T-helper 17 cell (primary cell): ENCODE results near the gene KRTAP5-7. TPM values are rescaled to one million over a fixed set of nuclear protein-coding genes. Genes with fewer than 3 reads are reported as not detected.
A peak's percentile ranks its signal among the peaks of the same experiment; 100 is the strongest.
"Not testable (repeated sequence)": the region's sequence is repeated elsewhere in the genome, so short reads cannot be mapped to it uniquely, and the experiment has no call there.

ENCODE experiments used
- ATAC-seq: fragments of 150-1000 bp; cut with Tn5 transposase; 2 replicates; pipeline ENCODE4 v1.10.0; 2021; ENCODE audit warnings: mild to moderate bottlenecking, moderate library complexity
- DNase-seq, 3 donors: peaks; one replicate each; pipeline versions ENCODE4 v3.0.0 to v3.0.0-alpha.2; 2020 to 2021
- H3K9me3 ChIP-seq: one replicate; pipeline ENCODE4 v1.7.0; 2013; ENCODE audit warnings: low read length, mild to moderate bottlenecking; ENCODE audit not compliant: control insufficient read depth, poor library complexity, severe bottlenecking
- H3K27ac Mint-ChIP-seq: one replicate; pipeline ENCODE4 v1.8.0; 2022; ENCODE audit warnings: mild to moderate bottlenecking, moderate library complexity, mixed read lengths
- H3K27me3 Mint-ChIP-seq: one replicate; pipeline ENCODE4 v1.8.0; 2022; ENCODE audit warnings: mixed read lengths
- H3K36me3 Mint-ChIP-seq: one replicate; pipeline ENCODE4 v1.8.0; 2022; ENCODE audit warnings: low read depth, mixed read lengths
- H3K4me1 Mint-ChIP-seq: one replicate; pipeline ENCODE4 v1.8.0; 2022; ENCODE audit warnings: mild to moderate bottlenecking, mixed read lengths
- H3K4me3 Mint-ChIP-seq: one replicate; pipeline ENCODE4 v1.8.0; 2022; ENCODE audit warnings: mild to moderate bottlenecking, moderate library complexity, mixed read lengths
- total RNA-seq, 4 donors: library from RNA in 2 of 4; stranded (reverse) in 2 of 4; gene quantifications; one replicate each; pipeline ENCODE4 v1.2.3 and lab custom pipeline; 2022 to 2026

The KRTAP5-7 gene
- total RNA-seq, 2 donors from 2014 or later = not detected

DNA sequence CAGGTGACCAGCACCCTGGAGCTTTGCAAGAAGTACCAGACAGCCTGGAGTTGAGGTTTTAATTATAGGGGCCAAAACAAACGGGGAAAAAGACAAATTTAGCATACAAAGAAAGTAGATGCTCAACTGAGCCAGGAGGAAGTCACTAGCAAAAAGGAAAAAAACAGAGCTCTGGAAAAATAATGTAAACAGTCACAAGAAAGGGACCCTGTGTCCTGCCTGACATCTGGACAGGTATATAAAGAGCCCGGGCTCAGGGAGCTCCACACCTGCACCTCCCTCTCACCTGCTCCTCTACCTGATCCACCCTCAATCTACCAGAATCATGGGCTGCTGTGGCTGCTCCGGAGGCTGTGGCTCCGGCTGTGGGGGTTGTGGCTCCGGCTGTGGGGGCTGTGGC is 38.2 kb downstream of the KRTAP5-7 start, which contains the start of gene KRTAP5-10:
TSS of gene KRTAP5-10 (plus strand) at position 301 of the 400 bp plus-strand sequence. CDS start at position 326, 25 bp downstream.
- H3K36me3 Mint-ChIP-seq = peaks cover 16% of the 10 kb centered on the region
- no peaks in the 10 kb centered on the region for H3K9me3 ChIP-seq
- no peak within 1 kb of the TSS for H3K27ac Mint-ChIP-seq
- DNase-seq = no peak
- no peak for ATAC-seq
- no peak within 1 kb of the TSS for H3K4me3 Mint-ChIP-seq
- H3K27me3 Mint-ChIP-seq = peaks cover 65% of the 10 kb centered on the region
- H3K4me1 Mint-ChIP-seq = peaks cover 10% of the 10 kb centered on the region

DNA sequence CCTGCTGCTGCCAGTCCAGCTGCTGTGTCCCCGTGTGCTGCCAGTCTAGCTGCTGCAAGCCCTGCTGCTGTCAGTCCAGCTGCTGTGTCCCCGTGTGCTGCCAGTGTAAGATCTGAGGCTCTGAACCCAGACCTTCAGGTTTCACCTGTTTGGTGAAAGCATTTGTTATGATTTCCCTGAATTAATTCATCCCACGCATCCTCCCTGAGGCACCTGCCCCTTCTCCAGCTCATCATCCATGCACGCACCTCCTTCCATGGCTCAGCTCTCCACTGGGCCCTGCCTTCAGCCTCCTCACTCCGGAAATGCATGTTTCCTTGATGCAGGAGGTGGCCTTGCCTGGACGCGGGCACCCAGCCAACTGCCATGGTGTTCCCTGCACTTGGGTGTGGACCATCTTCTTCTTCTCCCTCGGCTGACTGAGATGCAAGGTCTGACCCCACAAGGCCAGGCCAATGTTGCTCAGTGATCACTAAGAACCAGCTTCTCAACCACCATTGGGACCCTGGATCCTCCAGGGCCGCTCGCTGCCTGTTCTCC is 39.1 kb downstream of the KRTAP5-7 start:
- H3K4me1 Mint-ChIP-seq = peaks cover 10% of the 10 kb centered on the region
- no peaks in the 10 kb centered on the region for H3K9me3 ChIP-seq
- H3K27ac Mint-ChIP-seq = no peak overlapping the region
- peaks cover 17% of the 10 kb centered on the region for H3K36me3 Mint-ChIP-seq
- no peak for DNase-seq
- H3K27me3 Mint-ChIP-seq = peaks cover 64% of the 10 kb centered on the region
- H3K4me3 Mint-ChIP-seq = no peak overlapping the region
- no peak for ATAC-seq

DNA sequence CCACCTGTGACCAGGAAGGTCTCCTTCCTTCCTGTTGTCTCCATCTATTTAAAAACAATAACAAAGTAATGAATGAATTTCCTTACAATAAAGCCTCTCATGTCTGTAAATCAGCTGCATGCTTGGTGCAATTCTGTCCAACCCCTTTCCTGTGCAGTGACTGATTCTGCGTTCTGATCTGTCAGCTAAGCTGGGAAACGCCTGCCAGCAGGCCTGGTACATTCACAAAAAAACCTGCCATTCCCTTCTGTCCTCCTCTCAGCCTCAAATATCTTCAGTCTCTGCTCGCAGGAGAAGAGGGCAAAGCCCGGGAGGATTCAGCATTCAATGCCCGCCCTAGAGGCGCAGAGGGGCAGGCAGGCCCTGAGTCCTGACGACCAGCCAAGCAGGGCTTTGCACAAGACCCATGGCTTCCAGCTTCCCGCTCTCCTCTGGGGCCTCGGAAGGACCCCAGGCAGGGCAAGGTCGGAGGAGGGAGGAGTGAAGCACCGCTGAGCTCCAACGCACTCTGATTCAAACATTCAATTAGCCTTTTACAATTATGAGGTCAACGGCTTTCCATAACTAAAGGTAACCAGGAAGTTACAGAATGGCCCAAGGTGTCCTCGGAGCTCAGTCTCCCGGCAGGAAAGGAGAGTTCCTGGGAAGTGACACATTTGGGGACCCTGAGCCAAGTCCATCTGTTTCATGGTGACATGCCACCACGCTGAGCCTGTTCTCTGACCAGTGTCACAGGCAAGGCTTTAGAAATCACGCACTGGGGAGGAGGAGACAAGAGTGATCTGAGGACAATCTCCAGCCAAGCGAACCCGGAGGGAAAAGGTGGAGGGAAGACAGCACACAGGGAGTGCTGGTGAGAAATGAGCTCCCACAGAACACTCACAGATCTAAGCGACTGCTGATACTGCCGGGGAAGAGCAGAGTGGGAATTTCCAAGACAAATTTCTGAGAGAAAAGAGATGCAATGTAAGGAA is 39.8 kb downstream of the KRTAP5-7 start:
- H3K27me3 Mint-ChIP-seq = peaks cover 57% of the 10 kb centered on the region
- peak overlapping the region; percentile 16 for H3K27ac Mint-ChIP-seq
- not testable (repeated sequence) for H3K9me3 ChIP-seq, H3K4me3 Mint-ChIP-seq, ATAC-seq, DNase-seq
- peaks cover 10% of the 10 kb centered on the region for H3K4me1 Mint-ChIP-seq
- H3K36me3 Mint-ChIP-seq = peaks cover 12% of the 10 kb centered on the region

DNA sequence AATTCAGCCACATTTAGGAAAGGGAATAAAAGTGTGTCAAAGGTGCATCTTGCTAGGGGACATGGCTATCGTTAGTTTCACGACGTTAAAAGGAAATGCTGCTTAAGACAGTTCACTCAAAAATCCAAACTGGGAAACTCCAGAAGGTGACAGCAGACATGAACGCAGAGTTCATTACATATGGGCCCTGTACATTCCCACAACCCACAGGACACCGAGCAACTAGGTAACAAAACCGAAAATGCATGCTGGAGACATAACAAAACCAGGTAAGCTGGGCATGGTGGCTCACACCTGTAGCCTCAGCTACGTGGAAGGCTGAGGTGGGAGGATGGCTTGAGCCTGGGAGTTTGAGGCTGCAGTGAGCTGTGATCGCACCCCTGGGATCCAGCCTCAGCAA is 40.6 kb downstream of the KRTAP5-7 start:
- H3K4me3 Mint-ChIP-seq, DNase-seq, ATAC-seq, H3K27ac Mint-ChIP-seq, H3K9me3 ChIP-seq: not testable (repeated sequence)
- H3K36me3 Mint-ChIP-seq = peaks cover 13% of the 10 kb centered on the region
- peaks cover 10% of the 10 kb centered on the region for H3K4me1 Mint-ChIP-seq
- peaks cover 57% of the 10 kb centered on the region for H3K27me3 Mint-ChIP-seq

DNA sequence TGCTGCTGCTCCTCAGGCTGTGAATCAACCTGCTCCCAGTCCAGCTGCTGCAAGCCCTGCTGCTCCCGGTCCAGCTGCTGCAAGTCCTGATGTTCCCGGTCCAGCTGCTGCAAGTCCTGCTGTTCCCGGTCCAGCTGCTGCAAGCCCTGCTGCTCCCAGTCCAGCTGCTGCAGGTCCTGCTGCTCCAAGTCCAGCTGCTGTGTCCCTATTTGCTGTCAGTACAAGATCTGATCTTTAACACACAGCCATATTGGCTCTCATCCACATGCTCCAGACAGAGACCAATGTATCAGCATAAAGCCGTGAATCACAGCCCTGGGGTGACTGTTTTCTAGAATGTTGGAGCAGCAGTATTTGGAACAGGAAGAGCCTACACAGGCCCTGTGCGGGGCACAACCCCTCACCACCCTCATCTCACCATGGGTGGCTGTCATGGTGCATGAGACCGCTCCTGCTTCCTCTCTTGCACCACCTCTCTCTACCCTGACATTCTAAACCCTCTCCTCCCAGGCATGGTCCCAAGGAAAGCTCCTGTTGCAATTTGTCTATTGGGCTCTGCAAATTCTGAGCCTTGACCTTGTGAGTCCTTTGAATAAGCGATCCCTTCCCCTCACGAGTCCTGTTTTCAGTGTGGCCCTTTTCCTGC is 41.8 kb downstream of the KRTAP5-7 start:
- DNase-seq (no peak), ATAC-seq (no peak)
- Mint-ChIP-seq H3K4me1 (peaks cover 2% of the 10 kb centered on the region), H3K4me3 (no peak overlapping the region), H3K27me3 (peaks cover 57% of the 10 kb centered on the region), H3K36me3 (peaks cover 8% of the 10 kb centered on the region), H3K27ac (no peak overlapping the region)
- H3K9me3 ChIP-seq = no peaks in the 10 kb centered on the region

DNA sequence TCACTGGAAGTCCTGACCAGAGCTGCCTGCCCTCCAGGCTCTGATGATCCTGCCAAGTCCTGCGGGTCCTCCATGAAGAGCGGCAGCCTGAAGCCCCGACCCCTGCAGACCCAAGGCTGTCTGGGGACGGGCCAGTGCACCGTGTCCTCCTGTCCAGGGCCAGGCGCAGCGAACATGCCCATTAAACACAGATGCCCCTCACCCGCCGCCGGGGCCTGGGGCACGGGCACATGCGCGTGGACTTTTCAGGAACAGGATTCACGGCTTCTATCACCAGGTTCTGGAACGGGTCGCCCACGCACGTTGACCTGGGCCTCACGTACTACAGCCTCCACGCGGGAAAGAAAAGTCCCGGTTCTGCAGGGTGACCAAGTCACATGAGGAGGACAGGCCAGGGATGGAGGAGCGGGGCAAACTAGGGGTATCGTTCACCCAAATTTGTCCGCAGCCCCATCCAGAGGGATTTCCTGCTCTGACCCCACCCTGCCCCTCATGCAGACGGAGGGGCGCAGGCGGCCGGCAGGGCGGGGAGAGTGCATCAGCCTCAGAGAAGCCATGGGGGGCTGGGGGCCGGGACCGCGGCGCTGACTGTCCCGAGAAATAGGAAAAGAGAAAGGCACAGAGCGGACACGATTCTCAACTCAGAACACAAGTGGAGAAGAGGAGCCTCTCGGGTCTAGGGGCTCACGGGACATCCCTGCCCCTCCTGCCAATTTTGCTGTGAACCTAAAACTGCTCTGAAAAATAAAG is 44.2 kb downstream of the KRTAP5-7 start:
- not testable (repeated sequence) for ATAC-seq

DNA sequence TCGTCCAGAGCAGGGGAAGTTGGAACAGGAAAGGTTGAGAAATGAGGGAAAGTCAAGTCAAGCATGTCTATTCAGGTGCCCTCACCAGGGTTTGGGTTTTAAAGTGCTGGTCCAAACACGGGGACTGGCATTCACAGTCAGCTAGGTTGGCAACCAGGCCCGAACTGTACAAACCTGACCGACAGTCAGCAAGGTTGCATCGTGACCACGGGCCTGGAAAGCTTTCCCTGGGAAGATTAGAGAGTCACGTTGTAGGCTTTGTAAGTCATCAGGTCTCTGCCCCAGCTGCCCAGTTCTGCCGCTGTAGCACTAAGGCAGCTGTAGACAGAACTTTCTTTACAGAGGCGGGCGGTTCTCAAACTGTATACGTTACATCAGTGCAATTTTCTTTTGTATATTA is 45.7 kb downstream of the KRTAP5-7 start:
- H3K27ac Mint-ChIP-seq = no peak overlapping the region
- no peaks in the 10 kb centered on the region for H3K4me1 Mint-ChIP-seq
- H3K27me3 Mint-ChIP-seq = peaks cover 36% of the 10 kb centered on the region
- ATAC-seq (no peak), DNase-seq (no peak)
- H3K9me3 ChIP-seq = no peaks in the 10 kb centered on the region
- H3K36me3 Mint-ChIP-seq = peaks cover 5% of the 10 kb centered on the region
- no peak overlapping the region for H3K4me3 Mint-ChIP-seq

More for the DNA sequence above, 44.2 kb downstream of the KRTAP5-7 start:
- H3K4me3 Mint-ChIP-seq, H3K27ac Mint-ChIP-seq, H3K4me1 Mint-ChIP-seq, DNase-seq, H3K9me3 ChIP-seq, H3K36me3 Mint-ChIP-seq: not testable (repeated sequence)
- peaks cover 50% of the 10 kb centered on the region for H3K27me3 Mint-ChIP-seq

DNA sequence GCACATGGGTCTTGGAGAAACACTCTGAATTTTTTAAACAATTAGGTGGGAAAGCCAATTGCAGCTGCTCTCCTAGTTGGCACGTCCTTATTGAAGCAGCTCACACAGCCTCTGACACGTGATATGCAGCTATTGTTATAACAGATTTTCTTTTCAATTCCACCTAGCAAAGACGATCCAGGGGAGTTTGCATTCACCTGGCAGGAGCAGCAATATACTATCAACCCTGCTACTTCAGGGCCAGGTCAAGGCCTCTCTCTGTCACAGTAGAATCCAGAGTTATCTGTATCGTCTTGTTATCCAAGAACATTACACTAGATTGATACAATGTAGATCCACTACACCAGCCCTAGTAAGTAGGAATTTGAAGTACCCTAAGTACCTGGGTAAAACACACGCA is 47.4 kb downstream of the KRTAP5-7 start:
- no peak for ATAC-seq
- no peaks in the 10 kb centered on the region for H3K9me3 ChIP-seq
- H3K27me3 Mint-ChIP-seq = peaks cover 36% of the 10 kb centered on the region
- H3K4me3 Mint-ChIP-seq = no peak overlapping the region
- H3K27ac Mint-ChIP-seq = no peak overlapping the region
- no peak for DNase-seq
- peaks cover 5% of the 10 kb centered on the region for H3K36me3 Mint-ChIP-seq
- H3K4me1 Mint-ChIP-seq = no peaks in the 10 kb centered on the region

DNA sequence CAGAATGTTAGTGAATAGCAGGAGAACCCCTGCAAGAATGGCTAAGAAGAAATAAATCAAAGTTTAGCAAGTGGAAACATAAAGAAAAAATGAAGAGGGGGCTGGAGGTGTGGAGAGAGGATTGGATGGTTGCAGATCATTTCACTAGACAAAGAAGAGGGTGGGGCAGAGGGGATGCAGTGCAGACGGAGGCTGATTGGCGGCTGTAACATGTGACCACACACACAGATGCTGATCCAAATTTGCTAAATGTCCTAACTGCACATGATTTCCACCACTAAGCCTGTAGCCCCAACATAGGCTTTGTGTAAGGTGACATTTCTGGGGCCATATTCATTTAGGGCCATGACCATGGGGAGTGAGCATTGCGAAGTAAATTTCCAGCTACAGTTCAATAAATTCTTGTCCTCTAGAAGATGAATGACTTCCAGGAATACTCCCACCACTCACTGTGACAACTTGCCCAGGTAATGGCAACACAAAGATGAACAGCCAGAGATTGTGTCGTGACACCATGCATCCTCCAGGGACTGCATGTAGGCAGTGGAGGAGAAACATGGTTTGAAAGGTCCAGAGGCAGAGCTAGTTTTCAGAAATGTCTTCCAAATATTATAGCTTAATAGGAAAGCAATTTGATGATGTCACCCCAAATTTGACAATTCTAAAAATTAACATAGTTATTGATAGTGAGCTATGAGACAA is 48.8 kb downstream of the KRTAP5-7 start:
- Mint-ChIP-seq H3K4me3 (no peak overlapping the region), H3K27ac (no peak overlapping the region), H3K4me1 (peaks cover 7% of the 10 kb centered on the region), H3K36me3 (peaks cover 2% of the 10 kb centered on the region), H3K27me3 (peaks cover 40% of the 10 kb centered on the region)
- no peak for ATAC-seq
- no peak for DNase-seq
- H3K9me3 ChIP-seq = no peaks in the 10 kb centered on the region

DNA sequence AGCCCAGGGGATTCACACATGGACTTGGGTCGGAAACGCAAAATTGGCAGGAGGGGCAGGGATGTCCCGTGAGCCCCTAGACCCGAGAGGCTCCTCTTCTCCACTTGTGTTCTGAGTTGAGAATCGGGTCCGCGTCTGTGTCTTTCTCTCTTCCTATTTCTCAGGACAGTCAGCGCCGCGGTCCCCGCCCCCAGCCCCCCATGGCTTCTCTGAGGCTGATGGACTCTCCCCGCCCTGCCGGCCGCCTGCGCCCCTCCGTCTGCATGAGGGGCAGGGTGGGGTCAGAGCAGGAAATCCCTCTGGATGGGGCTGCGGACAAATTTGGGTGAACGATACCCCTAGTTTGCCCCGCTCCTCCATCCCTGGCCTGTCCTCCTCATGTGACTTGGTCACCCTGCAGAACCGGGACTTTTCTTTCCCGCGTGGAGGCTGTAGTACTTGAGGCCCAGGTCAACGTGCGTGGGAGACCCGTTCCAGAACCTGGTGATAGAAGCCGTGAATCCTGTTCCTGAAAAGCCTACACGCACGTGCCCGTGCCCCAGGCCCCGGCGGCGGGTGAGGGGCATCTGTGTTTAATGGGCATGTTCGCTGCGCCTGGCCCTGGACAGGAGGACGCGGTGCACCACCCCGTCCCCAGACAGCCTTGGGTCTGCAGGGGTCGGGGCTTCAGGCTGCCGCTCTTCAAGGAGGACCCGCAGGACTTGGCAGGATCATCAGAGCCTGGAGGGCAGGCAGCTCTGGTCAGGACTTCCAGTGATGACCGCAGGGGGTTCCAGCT is 49.8 kb downstream of the KRTAP5-7 start:
- DNase-seq, ATAC-seq, H3K9me3 ChIP-seq, H3K27ac Mint-ChIP-seq, H3K4me1 Mint-ChIP-seq, H3K4me3 Mint-ChIP-seq, H3K36me3 Mint-ChIP-seq: not testable (repeated sequence)
- H3K27me3 Mint-ChIP-seq = peaks cover 48% of the 10 kb centered on the region

DNA sequence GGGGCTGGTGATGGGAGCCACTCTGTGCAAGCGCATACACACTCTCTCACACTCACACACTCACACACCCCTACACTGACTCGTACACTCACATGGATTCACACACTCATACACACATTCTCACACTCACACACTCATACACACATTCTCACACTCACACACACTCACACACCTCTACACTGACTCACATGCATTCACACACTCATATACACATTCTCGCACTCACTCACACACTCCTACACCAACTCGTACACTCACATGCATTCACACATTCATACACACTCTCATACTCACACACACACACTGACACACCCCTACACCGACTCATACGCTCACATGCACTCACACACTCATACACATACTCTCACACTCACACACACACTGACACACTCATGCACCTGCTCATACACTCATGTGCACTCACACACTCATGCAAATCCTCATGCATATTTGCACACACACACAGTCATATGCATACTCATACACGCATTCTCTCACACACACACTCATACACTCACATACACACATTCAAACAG is 50.5 kb downstream of the KRTAP5-7 start:
- H3K36me3 Mint-ChIP-seq = peaks cover 3% of the 10 kb centered on the region
- peaks cover 50% of the 10 kb centered on the region for H3K27me3 Mint-ChIP-seq
- no peak overlapping the region for H3K4me3 Mint-ChIP-seq
- peaks cover 7% of the 10 kb centered on the region for H3K4me1 Mint-ChIP-seq
- H3K9me3 ChIP-seq = no peaks in the 10 kb centered on the region
- DNase-seq (no peak), ATAC-seq (no peak)
- H3K27ac Mint-ChIP-seq = no peak overlapping the region
